ENCODE measurements around the gene ADPRHL1.

- TF ChIP-seq CTCF (conservative IDR thresholded peaks at IDR 0.05 in 1 of 2, IDR thresholded peaks at IDR 0.05 in 1 of 2; ENCODE audit: low read depth in 1 of 2, low read length in 2 of 2) (no peak), EZH2 (IDR thresholded peaks at IDR 0.05; ENCODE audit: low read length, missing control alignments) (no peak)
These were observed 7.3 kb downstream of the ADPRHL1 start for GRCh38 chr13:113445791-113446487.

Data from fibroblast of lung (primary cell).